Ecto neural progenitor cell (in vitro differentiated cells): ENCODE results near the gene MALRD1.

Source experiments
- DNase-seq: peaks from one replicate; pipeline ENCODE4 v3.0.0-alpha.2; 2018; ENCODE audit warnings: low spot score

The MALRD1 gene

GRCh38 chr10:19782430-19783089, 734.0 kb downstream of the MALRD1 start:
- no peak for DNase-seq

- no peak for DNase-seq
Measured at GRCh38 chr10:19783721-19784120, 735.1 kb downstream of the MALRD1 start.
